Transverse colon (tissue), 4 donors: Measurements from ENCODE around the gene LMTK2. TPM values are rescaled to one million over a fixed set of nuclear protein-coding genes. Genes with fewer than 3 reads are reported as not detected.

Source experiments
- DNase-seq: peaks from one replicate; pipeline ENCODE4 v3.0.0-alpha.2; 2019
- H3K27ac ChIP-seq, 4 donors: fragments of 200-600 bp; sonication (generic); 2 replicates each; pipeline ENCODE4 v1.5.1; 2016 to 2018; ENCODE audit warnings: inconsistent platforms in 4 of 4
- H3K27me3 ChIP-seq: fragments of 200-600 bp; sonication (generic); 2 replicates; pipeline ENCODE4 v1.5.1; 2017; ENCODE audit warnings: inconsistent platforms
- H3K36me3 ChIP-seq, 4 donors: fragments of 200-600 bp; sonication (generic); 2 replicates each; pipeline ENCODE4 v1.5.1; 2017 to 2019; ENCODE audit warnings: inconsistent platforms in 4 of 4
- H3K4me1 ChIP-seq, 4 donors: fragments of 200-600 bp; sonication (generic); 2 replicates each; pipeline ENCODE4 v1.5.1; 2017 to 2020; ENCODE audit warnings: inconsistent platforms in 4 of 4
- H3K4me3 ChIP-seq, 4 donors: fragments of 200-600 bp; sonication (generic); 1 replicate in 1 of 4; 2 replicates in 3 of 4; pipeline versions ENCODE4 v1.5.1 to v1.6.1; 2017 to 2019; ENCODE audit warnings: inconsistent platforms in 4 of 4
- H3K9me3 ChIP-seq, 2 donors: fragments of 200-600 bp; sonication (generic); 2 replicates each; pipeline ENCODE4 v1.5.1; 2017 to 2019; ENCODE audit warnings: inconsistent platforms in 2 of 2
- CTCF ChIP-seq, 5 experiments: fragments of 200-600 bp in 3 of 5; fragments of 450-650 bp in 2 of 5; sonication (generic) in 3 of 5; IDR thresholded peaks; 1 replicate in 2 of 5; 2 replicates in 3 of 5; pipeline ENCODE4 v1.5.1; 2016 to 2017; ENCODE audit warnings: antibody characterized with exemption in 5 of 5, inconsistent platforms in 3 of 5, mild to moderate bottlenecking in 2 of 5, moderate library complexity in 1 of 5
- EP300 ChIP-seq: sonication (generic); formaldehyde crosslinking; IDR thresholded peaks from one replicate; pipeline ENCODE4 v1.6.1; 2017; ENCODE audit warnings: antibody characterized with exemption, low read depth
- POLR2A ChIP-seq: fragments of 450-650 bp; IDR thresholded peaks from one replicate; pipeline ENCODE4 v1.6.1; 2016; ENCODE audit warnings: antibody characterized with exemption, mild to moderate bottlenecking, moderate library complexity
- POLR2AphosphoS5 ChIP-seq, 3 donors: sonication (generic); formaldehyde crosslinking; IDR thresholded peaks; one replicate each; pipeline ENCODE4 v1.6.1; 2016; ENCODE audit warnings: antibody characterized with exemption in 3 of 3
- WGBS, 2 donors: methylation state at CpG; one replicate each; pipeline ENCODE4 v1.1.5; 2018; ENCODE audit warnings: low coverage in 1 of 2; 5-methylcytosine and 5-hydroxymethylcytosine counted together
- in situ Hi-C, 4 donors: fragments of 200-750 bp; cut with MboI; loops; one replicate each; pipeline versions ENCODE4 v1.15.0 to v1.15.1; 2017; ENCODE audit warnings: low sequenced_read_pairs in 3 of 4, low pct_ligation_motif_present in 1 of 4, low pct_unique_long_range_greater_than_20kb in 1 of 4
- intact Hi-C: fragments of 100-400 bp; cut with DNase I; formaldehyde crosslinking; loops from one replicate; pipeline ENCODE4 v1.15.1; 2023; ENCODE audit warnings: low total_unique reads
- total RNA-seq, 4 donors: library from RNA; depleted of rRNA; stranded (reverse); fragments of >200 nt; gene quantifications; one replicate each; pipeline ENCODE4 v1.1.0, GENCODE V29; 2016

LMTK2 gene
- total RNA-seq, 4 donors from 2014 or later: 51.6 to 106 (median 62.2) TPM

- Histone ChIP-seq H3K9me3 (no peaks in the 10 kb centered on the region), H3K36me3 (peaks cover 0 to 28% (median 10%) of the 10 kb centered on the region in 4 donors), H3K4me1 (peaks cover 0 to 18% (median 10%) of the 10 kb centered on the region in 4 donors), H3K27me3 (peaks cover 10% of the 10 kb centered on the region), H3K4me3 (no peak overlapping the region), H3K27ac (no peak overlapping the region)
- WGBS, 2 donors: 93% methylated on average over 39 of the region's 47 CpGs; no CpG with 5 or more reads in 1 of the 2 donors
- intact Hi-C loops: no loop called here
- no peak for DNase-seq
- in situ Hi-C loops: no loop called here
- TF ChIP-seq POLR2A (no peak), CTCF (IDR thresholded peaks at IDR 0.05) (no peak), POLR2AphosphoS5 (IDR thresholded peaks at IDR 0.05) (no peak), EP300 (no peak)
Measured at GRCh38 chr7:98206451-98207330, 100.0 kb downstream of the LMTK2 start.

- intact Hi-C loops (no loop called here), in situ Hi-C loops (no loop called here)
- H3K27me3 ChIP-seq: peaks cover 15% of the 10 kb centered on the region
- H3K4me3 ChIP-seq: no peak overlapping the region
- H3K9me3 ChIP-seq: no peaks in the 10 kb centered on the region
- WGBS, 2 donors: 93 to 97% methylated on average over 6 to 17 of the region's 17 CpGs
- H3K27ac ChIP-seq: no peak overlapping the region
- H3K4me1 ChIP-seq: peaks cover 0 to 10% (median 10%) of the 10 kb centered on the region in 4 donors
- H3K36me3 ChIP-seq: peaks cover 0 to 16% (median 5%) of the 10 kb centered on the region in 4 donors
- TF ChIP-seq EP300 (no peak), CTCF (IDR thresholded peaks at IDR 0.05) (no peak), POLR2AphosphoS5 (IDR thresholded peaks at IDR 0.05) (no peak), POLR2A (no peak)
- DNase-seq: peak; percentile 3
Measured at GRCh38 chr7:98209166-98209920, 102.7 kb downstream of the LMTK2 start.

GRCh38 chr7:98210513-98211220 lies 104.0 kb downstream of the LMTK2 start:
- Histone ChIP-seq H3K36me3 (peaks cover 0 to 4% (median 2%) of the 10 kb centered on the region in 4 donors), H3K27ac (peak overlapping the region in 1 of 4 donors; percentile 22), H3K9me3 (no peaks in the 10 kb centered on the region), H3K4me3 (peak overlapping the region in 3 of 4 donors; percentile 29 to 49 (median 32)), H3K27me3 (peaks cover 15% of the 10 kb centered on the region), H3K4me1 (peaks cover 0 to 10% (median 10%) of the 10 kb centered on the region in 4 donors)
- peak; percentile 24 for DNase-seq
- WGBS, 2 donors: 0% methylated on average over 1 of the region's 49 CpGs; no CpG with 5 or more reads in 1 of the 2 donors
- intact Hi-C loops: no loop called here
- in situ Hi-C loops: no loop called here
- TF ChIP-seq POLR2AphosphoS5 (IDR thresholded peaks at IDR 0.05): no peak
- no peak for TF ChIP-seq EP300
- TF ChIP-seq POLR2A: no peak
- no peak for TF ChIP-seq CTCF (IDR thresholded peaks at IDR 0.05)
